ENCODE data around the gene FCMR.

- TF ChIP-seq CTCF (IDR thresholded peaks at IDR 0.05), result no peak
- no peak for TF ChIP-seq POLR2A (IDR thresholded peaks at IDR 0.05)
These were observed 18.3 kb upstream of the FCMR start for GRCh38 chr1:206939841-206940587.

Measured in thyroid gland (tissue), 4 donors.